ENCODE results near the gene DCUN1D5. TPM values are rescaled to one million over a fixed set of nuclear protein-coding genes. Genes with fewer than 3 reads are reported as not detected.

DCUN1D5 gene
- polyA plus RNA-seq, 1 donor (not counting 4 experiments of a cell fraction or from before 2014, with no cell fraction given), result 95.6 TPM

DNA sequence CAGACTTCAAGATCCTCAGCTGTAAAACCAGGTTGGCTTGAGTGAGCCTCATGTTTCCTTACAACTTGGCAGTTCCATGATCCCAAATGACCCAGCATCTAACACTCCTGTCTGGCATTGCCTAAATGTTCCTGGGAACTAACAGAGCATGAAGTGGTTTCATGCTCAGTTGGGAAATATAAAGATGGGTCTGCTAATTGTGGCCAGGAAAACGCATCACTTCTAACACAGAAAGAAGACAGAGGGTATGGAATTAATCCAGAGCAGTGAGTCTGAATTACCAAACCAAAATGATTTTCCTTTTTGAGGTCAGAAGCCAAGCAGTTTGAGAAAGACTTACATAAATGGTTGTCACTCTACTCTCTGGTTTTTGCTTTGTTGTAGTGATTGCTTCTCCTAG, 75.9 kb downstream of the DCUN1D5 start:
- Histone ChIP-seq H3K4me3 (ENCODE audit: control insufficient read depth in 2 of 3, extremely low read depth in 1 of 3, insufficient read depth in 2 of 3, low read depth in 1 of 3, low read length in 3 of 3) (no peak overlapping the region), H3K27ac (ENCODE audit: control insufficient read depth, insufficient read depth, low read length) (no peak overlapping the region), H3K9me3 (ENCODE audit: control insufficient read depth, low read depth, low read length) (no peaks in the 10 kb centered on the region), H3K36me3 (ENCODE audit: control insufficient read depth in 2 of 2, extremely low read depth in 1 of 2, insufficient read depth in 2 of 2, low read length in 2 of 2) (no peaks in the 10 kb centered on the region), H3K9ac (ENCODE audit: control insufficient read depth, extremely low read depth, insufficient read depth, low read length) (no peak overlapping the region), H3K79me2 (ENCODE audit: control insufficient read depth, insufficient read depth, low read length) (no peaks in the 10 kb centered on the region), H3K4me1 (ENCODE audit: control insufficient read depth, extremely low read depth, insufficient read depth, low read length) (no peaks in the 10 kb centered on the region), H3K27me3 (ENCODE audit: control insufficient read depth, extremely low read depth, insufficient read depth, low read length) (no peaks in the 10 kb centered on the region), H3K9me1 (ENCODE audit: control insufficient read depth, extremely low read depth, insufficient read depth, low read length) (no peaks in the 10 kb centered on the region), H4K20me1 (ENCODE audit: control insufficient read depth, extremely low read depth, insufficient read depth, low read length) (no peaks in the 10 kb centered on the region), H2AFZ (ENCODE audit: control insufficient read depth, low read length) (no peak overlapping the region), H3K4me2 (ENCODE audit: control insufficient read depth, extremely low read depth, insufficient read depth, low read depth, low read length) (no peak overlapping the region)
- no peak for TF ChIP-seq CTCF (optimal IDR thresholded peaks at IDR 0.05 in 1 of 3, IDR thresholded peaks at IDR 0.05 in 1 of 3, conservative IDR thresholded peaks at IDR 0.05 in 1 of 3; ENCODE audit: extremely low read depth in 1 of 3, insufficient read depth in 2 of 3, low read length in 3 of 3)
- no peak for TF ChIP-seq EZH2 (IDR thresholded peaks at IDR 0.05; ENCODE audit: low read length)
- DNase-seq (ENCODE audit: low read depth, low spot score) (no peak), FAIRE-seq (no peak)
- dilution Hi-C loops (cut with MboI; ENCODE audit: extremely low pct_ligation_motif_present, low sequenced_read_pairs), result no loop called here

DNA sequence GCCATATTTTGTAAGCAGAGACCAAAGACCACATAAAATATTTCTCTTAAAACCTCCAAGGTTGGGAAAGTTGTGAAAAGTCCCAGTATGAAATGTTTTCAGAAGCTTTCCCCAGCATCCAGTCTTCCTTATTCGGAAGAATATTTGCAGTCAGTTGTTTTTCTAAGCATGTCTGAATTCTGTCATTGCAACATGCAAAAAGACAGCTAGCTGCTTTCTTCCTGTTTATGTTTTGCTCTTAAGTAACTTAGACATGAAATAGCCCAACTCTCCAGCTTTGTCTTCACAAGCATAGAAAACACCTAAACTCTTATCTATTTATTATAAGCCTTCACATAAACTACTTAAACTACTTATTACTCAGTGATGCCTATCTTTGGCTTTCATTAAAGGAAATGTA, 78.5 kb downstream of the DCUN1D5 start:
- Histone ChIP-seq H4K20me1 (ENCODE audit: control insufficient read depth, extremely low read depth, insufficient read depth, low read length) (no peaks in the 10 kb centered on the region), H3K4me2 (ENCODE audit: control insufficient read depth, extremely low read depth, insufficient read depth, low read depth, low read length) (no peak overlapping the region), H3K27me3 (ENCODE audit: control insufficient read depth, extremely low read depth, insufficient read depth, low read length) (no peaks in the 10 kb centered on the region), H3K9ac (ENCODE audit: control insufficient read depth, extremely low read depth, insufficient read depth, low read length) (no peak overlapping the region), H3K4me3 (ENCODE audit: control insufficient read depth in 2 of 3, extremely low read depth in 1 of 3, insufficient read depth in 2 of 3, low read depth in 1 of 3, low read length in 3 of 3) (no peak overlapping the region), H2AFZ (ENCODE audit: control insufficient read depth, low read length) (no peak overlapping the region), H3K79me2 (ENCODE audit: control insufficient read depth, insufficient read depth, low read length) (no peaks in the 10 kb centered on the region), H3K9me1 (ENCODE audit: control insufficient read depth, extremely low read depth, insufficient read depth, low read length) (no peaks in the 10 kb centered on the region), H3K4me1 (ENCODE audit: control insufficient read depth, extremely low read depth, insufficient read depth, low read length) (no peaks in the 10 kb centered on the region), H3K27ac (ENCODE audit: control insufficient read depth, insufficient read depth, low read length) (no peak overlapping the region), H3K9me3 (ENCODE audit: control insufficient read depth, low read depth, low read length) (peaks cover 5% of the 10 kb centered on the region), H3K36me3 (ENCODE audit: control insufficient read depth in 2 of 2, extremely low read depth in 1 of 2, insufficient read depth in 2 of 2, low read length in 2 of 2) (no peaks in the 10 kb centered on the region)
- FAIRE-seq (no peak), DNase-seq (ENCODE audit: low read depth, low spot score) (no peak)
- dilution Hi-C loops (cut with MboI; ENCODE audit: extremely low pct_ligation_motif_present, low sequenced_read_pairs), result no loop called here
- no peak for TF ChIP-seq EZH2 (IDR thresholded peaks at IDR 0.05; ENCODE audit: low read length)
- no peak for TF ChIP-seq CTCF (optimal IDR thresholded peaks at IDR 0.05 in 1 of 3, IDR thresholded peaks at IDR 0.05 in 1 of 3, conservative IDR thresholded peaks at IDR 0.05 in 1 of 3; ENCODE audit: extremely low read depth in 1 of 3, insufficient read depth in 2 of 3, low read length in 3 of 3)

Other genes starting within 250 kb of the DCUN1D5 start
- gene MMP3, start 248.6 kb downstream of the DCUN1D5 start, polyA plus RNA-seq, result 2.4 to 35.1 TPM (median 8.3 TPM) in 3 replicates
- gene MMP12, start 217.2 kb downstream of the DCUN1D5 start, polyA plus RNA-seq, result 0.05 to 0.28 TPM in 2 of 3 replicates, not detected in the other
- 0.05 TPM in 1 of 3 replicates, not detected in the others for gene MMP13, start 136.4 kb downstream of the DCUN1D5 start, polyA plus RNA-seq
- 10.3 to 18.5 TPM (median 15.2 TPM) in 3 replicates for gene DYNC2H1, start 17.3 kb upstream of the DCUN1D5 start, polyA plus RNA-seq

All from keratinocyte (primary cell).